Measurements from ENCODE around the gene DMXL1.
A peak's percentile ranks its signal among the peaks of the same experiment; 100 is the strongest.
"Not testable (repeated sequence)": the region's sequence is repeated elsewhere in the genome, so short reads cannot be mapped to it uniquely, and the experiment has no call there.

DMXL1 gene

GRCh38 chr5:119191944-119192343 lies 121.1 kb downstream of the DMXL1 start:
- DNase-seq = no peak

- DNase-seq = no peak
Measured at GRCh38 chr5:119200795-119201194, 129.9 kb downstream of the DMXL1 start.

GRCh38 chr5:119207105-119207504 lies 136.2 kb downstream of the DMXL1 start:
- DNase-seq = no peak

- no peak for DNase-seq
Measured at GRCh38 chr5:119212026-119212425, 141.1 kb downstream of the DMXL1 start.

- no peak for DNase-seq
Measured at GRCh38 chr5:119212676-119213075, 141.8 kb downstream of the DMXL1 start.

GRCh38 chr5:119217183-119217582 lies 146.3 kb downstream of the DMXL1 start:
- DNase-seq = no peak

GRCh38 chr5:119218830-119219782 lies 148.2 kb downstream of the DMXL1 start:
- no peak for DNase-seq

GRCh38 chr5:119220576-119221197 lies 149.8 kb downstream of the DMXL1 start:
- no peak for DNase-seq

GRCh38 chr5:119221330-119221729 lies 150.4 kb downstream of the DMXL1 start:
- DNase-seq = no peak

GRCh38 chr5:119229950-119230349 lies 159.1 kb downstream of the DMXL1 start:
- no peak for DNase-seq

- no peak for DNase-seq
Measured at GRCh38 chr5:119238265-119239118, 167.6 kb downstream of the DMXL1 start.

GRCh38 chr5:119239119-119239417 lies 168.2 kb downstream of the DMXL1 start:
- no peak for DNase-seq

GRCh38 chr5:119239826-119240225 lies 168.9 kb downstream of the DMXL1 start:
- DNase-seq = not testable (repeated sequence)

GRCh38 chr5:119243888-119244287 lies 173.0 kb downstream of the DMXL1 start:
- DNase-seq = no peak

- no peak for DNase-seq
Measured at GRCh38 chr5:119250946-119251901, 180.3 kb downstream of the DMXL1 start.

GRCh38 chr5:119255571-119256356 lies 184.9 kb downstream of the DMXL1 start:
- DNase-seq = peak in 1 of 58 donors; percentile 1

GRCh38 chr5:119257613-119258012 lies 186.7 kb downstream of the DMXL1 start:
- DNase-seq = no peak

GRCh38 chr5:119263639-119264038 lies 192.8 kb downstream of the DMXL1 start:
- DNase-seq = no peak

GRCh38 chr5:119264186-119264585 lies 193.3 kb downstream of the DMXL1 start:
- DNase-seq = no peak

GRCh38 chr5:119267958-119268386 lies 197.1 kb downstream of the DMXL1 start:
- DNase-seq = peak; percentile 32 to 93 (median 76)

Measured in anterior cingulate cortex (tissue), 58 donors.